NCI-H2029 treated with DMSO at 0.1 percent for 48 hours (cell line): ENCODE measurements around the gene CPT2.

Source experiments
- DNase-seq: peaks from one replicate; lab custom pipeline; 2025; lab: John Stamatoyannopoulos, UW

Gene CPT2

GRCh38 chr1:53196485-53197290 lies at the start of gene CPT2:
Gene CPT2, plus strand, starts transcription at chr1:53196824. Its CDS starts 120 bp downstream, at chr1:53196944.
- DNase-seq: peak; percentile 85

- DNase-seq: no peak
Observed at GRCh38 chr1:53147174-53147573, 49.5 kb upstream of the CPT2 start.

- DNase-seq: no peak
Observed at GRCh38 chr1:53148123-53148522, 48.5 kb upstream of the CPT2 start.

GRCh38 chr1:53153752-53154151 lies 42.9 kb upstream of the CPT2 start:
- no peak for DNase-seq

GRCh38 chr1:53154859-53155438 lies 41.7 kb upstream of the CPT2 start:
- no peak for DNase-seq

GRCh38 chr1:53155534-53155933 lies 41.1 kb upstream of the CPT2 start:
- DNase-seq: no peak

- DNase-seq: no peak
Observed at GRCh38 chr1:53155945-53156344, 40.7 kb upstream of the CPT2 start.

GRCh38 chr1:53156783-53157182 lies 39.8 kb upstream of the CPT2 start:
- DNase-seq: no peak

GRCh38 chr1:53158900-53159299 lies 37.7 kb upstream of the CPT2 start:
- DNase-seq: no peak

- DNase-seq: no peak
Observed at GRCh38 chr1:53160924-53161378, 35.7 kb upstream of the CPT2 start.

- DNase-seq: no peak
Observed at GRCh38 chr1:53162621-53163020, 34.0 kb upstream of the CPT2 start.

- DNase-seq: no peak
Observed at GRCh38 chr1:53163291-53163768, 33.3 kb upstream of the CPT2 start.

- DNase-seq: no peak
Observed at GRCh38 chr1:53165408-53165961, 31.1 kb upstream of the CPT2 start.

GRCh38 chr1:53166366-53166765 lies 30.3 kb upstream of the CPT2 start:
- DNase-seq: no peak

GRCh38 chr1:53166912-53167311 lies 29.7 kb upstream of the CPT2 start:
- DNase-seq: no peak

GRCh38 chr1:53172426-53173128 lies 24.0 kb upstream of the CPT2 start:
- peak; percentile 74 for DNase-seq

- DNase-seq: peak; percentile 94
Observed at GRCh38 chr1:53174971-53175913, 21.4 kb upstream of the CPT2 start.

- DNase-seq: peak; percentile 100
Observed at GRCh38 chr1:53176452-53177208, 20.0 kb upstream of the CPT2 start.

GRCh38 chr1:53180226-53180625 lies 16.4 kb upstream of the CPT2 start:
- no peak for DNase-seq

GRCh38 chr1:53180951-53181350 lies 15.7 kb upstream of the CPT2 start:
- no peak for DNase-seq
